Measurements from ENCODE around the gene NLGN1.

The NLGN1 gene

GRCh38 chr3:174330303-174330702 is 932.8 kb downstream of the NLGN1 start:
- Mint-ChIP-seq H3K9me3 (peaks cover 8 to 17% of the 10 kb centered on the region in 2 donors), H3K27me3 (no peaks in the 10 kb centered on the region), H3K4me3 (no peak overlapping the region), H3K4me1 (no peaks in the 10 kb centered on the region), H3K27ac (no peak overlapping the region)
- DNase-seq (no peak), ATAC-seq (no peak)

DNA sequence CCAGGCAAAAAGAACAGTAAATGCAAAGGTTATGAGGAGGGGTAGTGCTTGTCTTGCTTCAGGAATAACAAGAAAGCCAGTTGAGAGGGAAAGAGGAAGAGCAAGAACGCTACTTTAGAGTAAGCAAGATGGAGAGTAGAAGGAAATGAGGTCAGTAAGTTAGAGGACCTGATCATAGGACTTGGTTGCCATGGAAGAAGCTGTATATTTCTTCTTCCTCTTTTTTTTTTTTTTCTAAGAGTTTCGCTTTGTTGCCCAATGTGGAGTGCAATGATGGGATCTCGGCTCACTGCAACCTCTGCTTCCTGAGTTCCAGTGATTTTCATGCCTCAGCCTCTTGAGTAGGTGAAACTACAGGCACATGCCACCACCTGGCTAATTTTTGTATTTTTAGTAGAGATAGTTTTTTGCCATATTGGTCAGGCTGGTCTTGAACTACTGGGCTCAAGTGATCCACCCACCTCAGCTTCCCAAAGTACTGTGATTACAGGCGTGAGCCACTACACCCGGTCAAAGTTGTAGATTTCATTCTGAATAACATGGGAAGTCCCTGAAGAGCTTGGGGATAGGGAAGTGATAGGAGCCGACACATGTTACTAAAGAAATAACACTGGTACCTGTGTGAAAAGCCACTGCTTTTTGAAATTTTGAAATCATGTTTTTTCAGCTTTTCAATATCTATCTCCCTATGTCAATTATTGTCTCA is 933.7 kb downstream of the NLGN1 start:
- H3K27me3 Mint-ChIP-seq = no peaks in the 10 kb centered on the region
- H3K4me1 Mint-ChIP-seq = no peaks in the 10 kb centered on the region
- no peak overlapping the region for H3K27ac Mint-ChIP-seq
- no peak for DNase-seq
- ATAC-seq = no peak
- no peak overlapping the region for H3K4me3 Mint-ChIP-seq
- H3K9me3 Mint-ChIP-seq = peaks cover 8 to 17% of the 10 kb centered on the region in 2 donors

DNA sequence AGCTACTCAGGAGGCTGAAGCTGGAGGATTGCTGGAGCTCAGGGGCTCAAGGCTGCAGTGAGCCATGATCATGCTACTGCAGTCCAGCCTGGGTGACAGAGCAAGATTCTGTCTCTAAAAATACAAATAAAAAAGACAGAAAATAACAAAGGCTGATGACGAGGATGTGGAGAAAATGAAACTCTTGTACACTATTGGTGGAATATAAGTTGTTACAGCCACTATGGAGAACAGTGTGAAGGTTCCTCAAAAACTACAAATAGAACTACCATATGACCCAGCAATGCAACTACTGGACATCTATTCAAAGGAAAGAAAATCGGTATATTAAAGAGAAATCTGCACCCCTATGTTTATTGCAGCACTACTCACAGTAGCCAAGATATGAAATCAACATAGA is 934.8 kb downstream of the NLGN1 start:
- H3K4me1 Mint-ChIP-seq = no peaks in the 10 kb centered on the region
- DNase-seq = no peak
- peaks cover 8 to 17% of the 10 kb centered on the region in 2 donors for H3K9me3 Mint-ChIP-seq
- H3K27ac Mint-ChIP-seq = no peak overlapping the region
- ATAC-seq = no peak
- H3K27me3 Mint-ChIP-seq = no peaks in the 10 kb centered on the region
- H3K4me3 Mint-ChIP-seq = no peak overlapping the region

DNA sequence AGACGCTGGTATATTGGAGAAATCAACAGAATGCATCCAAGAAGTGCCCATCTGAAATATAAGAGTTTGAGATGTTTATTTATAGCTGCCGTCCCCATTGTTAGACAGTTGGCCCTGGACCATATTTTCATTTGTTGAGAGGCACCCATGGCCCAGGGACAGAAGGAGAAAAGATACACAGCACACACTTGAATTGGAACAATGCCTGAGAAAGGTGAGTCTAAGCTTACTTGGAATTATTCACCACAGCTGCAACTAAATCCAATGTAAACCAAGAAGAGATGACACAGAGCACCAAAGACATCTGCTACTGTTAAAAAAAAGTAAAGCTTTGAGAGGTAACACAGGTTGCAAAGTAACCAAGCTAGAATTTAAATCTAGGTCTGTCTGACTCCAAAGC is 936.1 kb downstream of the NLGN1 start:
- Mint-ChIP-seq H3K27me3 (no peaks in the 10 kb centered on the region), H3K4me3 (no peak overlapping the region), H3K9me3 (peaks cover 8 to 17% of the 10 kb centered on the region in 2 donors), H3K27ac (no peak overlapping the region), H3K4me1 (no peaks in the 10 kb centered on the region)
- DNase-seq (no peak), ATAC-seq (no peak)

DNA sequence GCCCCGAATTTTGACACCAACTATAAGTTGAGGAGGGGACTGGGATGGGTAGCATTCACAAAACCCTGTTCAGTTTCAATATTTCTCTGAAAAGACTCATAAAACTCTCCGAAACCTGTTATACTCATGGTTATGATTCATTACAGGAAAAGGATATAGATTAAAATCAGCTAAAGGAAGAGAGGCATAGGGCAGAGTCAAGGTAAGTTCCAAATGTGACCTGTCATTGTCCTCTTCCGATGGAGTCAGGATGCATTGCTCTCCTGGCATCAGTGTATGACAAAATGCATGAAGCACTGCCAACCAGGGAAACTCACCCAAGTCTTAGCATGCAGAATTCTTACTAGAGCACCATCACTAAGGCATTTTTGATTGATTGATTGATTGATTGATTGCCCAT is 936.6 kb downstream of the NLGN1 start:
- Mint-ChIP-seq H3K4me1 (no peaks in the 10 kb centered on the region), H3K27ac (no peak overlapping the region), H3K9me3 (peaks cover 4 to 14% of the 10 kb centered on the region in 2 donors), H3K4me3 (no peak overlapping the region), H3K27me3 (no peaks in the 10 kb centered on the region)
- no peak for ATAC-seq
- DNase-seq = no peak

DNA sequence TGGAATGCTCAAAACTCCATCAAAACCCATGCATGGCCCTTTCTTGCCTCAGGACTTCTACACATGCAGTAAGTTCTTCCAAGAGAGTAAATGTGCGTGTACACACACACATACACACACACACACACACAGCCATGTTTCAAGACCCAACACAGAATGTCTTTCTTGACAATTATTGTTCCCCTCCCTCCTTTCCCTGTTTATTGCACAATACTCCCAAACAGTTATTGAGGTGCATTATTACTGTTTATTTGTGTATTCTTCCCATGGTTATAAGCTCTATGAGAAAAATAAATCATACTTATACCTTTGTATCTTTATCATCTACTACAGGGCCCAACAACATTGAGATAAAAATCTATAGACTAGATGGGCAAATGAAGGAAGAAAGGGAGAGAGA is 937.8 kb downstream of the NLGN1 start:
- DNase-seq = no peak
- H3K27me3 Mint-ChIP-seq = no peaks in the 10 kb centered on the region
- no peak for ATAC-seq
- peaks cover 0 to 8% of the 10 kb centered on the region in 2 donors for H3K9me3 Mint-ChIP-seq
- no peak overlapping the region for H3K4me3 Mint-ChIP-seq
- H3K4me1 Mint-ChIP-seq = no peaks in the 10 kb centered on the region
- H3K27ac Mint-ChIP-seq = no peak overlapping the region

GRCh38 chr3:174335910-174336309 is 938.4 kb downstream of the NLGN1 start:
- H3K4me3 Mint-ChIP-seq = no peak overlapping the region
- no peak for ATAC-seq
- H3K9me3 Mint-ChIP-seq = peaks cover 0 to 6% of the 10 kb centered on the region in 2 donors
- no peak for DNase-seq
- H3K27me3 Mint-ChIP-seq = no peaks in the 10 kb centered on the region
- H3K27ac Mint-ChIP-seq = no peak overlapping the region
- H3K4me1 Mint-ChIP-seq = no peaks in the 10 kb centered on the region

All from stimulated activated naive CD8-positive, alpha-beta T cell treated with anti-CD3 and anti-CD28 coated beads, Interleukin-15, amount 100 ng/mL, for 72 hours (primary cell).